HG03097 (cell line): ENCODE measurements around the gene CPNE8.
A peak's percentile ranks its signal among the peaks of the same experiment; 100 is the strongest.
"Not testable (repeated sequence)": the region's sequence is repeated elsewhere in the genome, so short reads cannot be mapped to it uniquely, and the experiment has no call there.

ENCODE experiments used
- ATAC-seq: cut with Tn5 transposase; IDR thresholded peaks from one replicate; pipeline ENCODE4 v1.9.1; 2021; ENCODE audit not compliant: unreplicated experiment, low FRiP score

Gene CPNE8

GRCh38 chr12:38744041-38744440, 161.3 kb downstream of the CPNE8 start:
- ATAC-seq = no peak

GRCh38 chr12:38742496-38742895, 162.9 kb downstream of the CPNE8 start:
- ATAC-seq = not testable (repeated sequence)

GRCh38 chr12:38736821-38737220, 168.6 kb downstream of the CPNE8 start:
- ATAC-seq = no peak

GRCh38 chr12:38732761-38733160, 172.6 kb downstream of the CPNE8 start:
- ATAC-seq = no peak

- no peak for ATAC-seq
Measured at GRCh38 chr12:38728894-38729293, 176.5 kb downstream of the CPNE8 start.

GRCh38 chr12:38721611-38722252, 183.7 kb downstream of the CPNE8 start:
- ATAC-seq = no peak

- ATAC-seq = no peak
Measured at GRCh38 chr12:38720661-38721060, 184.7 kb downstream of the CPNE8 start.

- ATAC-seq = no peak
Measured at GRCh38 chr12:38713294-38713693, 192.1 kb downstream of the CPNE8 start.

- peak; percentile 84 for ATAC-seq
Measured at GRCh38 chr12:38711054-38711453, 194.3 kb downstream of the CPNE8 start.

GRCh38 chr12:38708466-38708865, 196.9 kb downstream of the CPNE8 start:
- ATAC-seq = no peak

GRCh38 chr12:38707648-38708047, 197.7 kb downstream of the CPNE8 start:
- no peak for ATAC-seq

GRCh38 chr12:38697289-38697688, 208.1 kb downstream of the CPNE8 start:
- ATAC-seq = no peak

GRCh38 chr12:38695057-38695456, 210.3 kb downstream of the CPNE8 start:
- no peak for ATAC-seq

- no peak for ATAC-seq
Measured at GRCh38 chr12:38691164-38691563, 214.2 kb downstream of the CPNE8 start.

GRCh38 chr12:38690646-38691045, 214.7 kb downstream of the CPNE8 start:
- no peak for ATAC-seq

GRCh38 chr12:38689704-38690103, 215.7 kb downstream of the CPNE8 start:
- ATAC-seq = no peak

GRCh38 chr12:38689195-38689594, 216.2 kb downstream of the CPNE8 start:
- ATAC-seq = no peak

- no peak for ATAC-seq
Measured at GRCh38 chr12:38682521-38682920, 222.9 kb downstream of the CPNE8 start.

- ATAC-seq = no peak
Measured at GRCh38 chr12:38669530-38669929, 235.9 kb downstream of the CPNE8 start.

GRCh38 chr12:38669081-38669480, 236.3 kb downstream of the CPNE8 start:
- ATAC-seq = no peak

GRCh38 chr12:38666425-38666824, 239.0 kb downstream of the CPNE8 start:
- no peak for ATAC-seq

- ATAC-seq = no peak
Measured at GRCh38 chr12:38664661-38665269, 240.6 kb downstream of the CPNE8 start.
